HG02970 (cell line): ENCODE results near the gene SLC20A1.
A peak's percentile ranks its signal among the peaks of the same experiment; 100 is the strongest.

Experiments used
- ATAC-seq: cut with Tn5 transposase; IDR thresholded peaks from one replicate; pipeline ENCODE4 v1.9.1; 2021; ENCODE audit warnings: mild to moderate bottlenecking, moderate library complexity, moderate number of reproducible peaks; ENCODE audit not compliant: unreplicated experiment, low FRiP score

Gene SLC20A1

DNA sequence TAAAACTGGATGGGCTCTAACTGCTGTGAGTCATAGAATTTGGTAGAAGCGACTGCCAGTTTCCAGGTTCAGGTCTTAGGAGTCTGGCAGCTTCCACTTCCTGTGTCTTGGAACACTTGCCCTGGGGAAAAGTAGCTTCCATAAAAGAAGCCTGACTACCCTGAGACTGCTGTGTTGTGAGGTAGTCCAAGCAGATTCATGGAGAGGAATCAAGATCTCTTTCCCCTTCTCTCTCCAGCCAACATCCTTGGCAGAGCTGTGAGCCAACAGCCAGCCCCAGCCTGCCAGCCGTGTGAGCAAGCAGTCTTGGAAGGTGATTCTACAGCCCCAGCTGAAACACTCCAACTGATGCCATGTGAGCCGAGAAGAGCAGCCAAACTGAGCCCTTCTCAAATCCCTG, 33.7 kb downstream of the SLC20A1 start:
- no peak for ATAC-seq

- ATAC-seq: no peak
Measured at GRCh38 chr2:112680666-112681101, 34.9 kb downstream of the SLC20A1 start.

GRCh38 chr2:112682101-112682500, 36.4 kb downstream of the SLC20A1 start:
- ATAC-seq: no peak

- no peak for ATAC-seq
Measured at GRCh38 chr2:112683550-112684414, 38.0 kb downstream of the SLC20A1 start.

DNA sequence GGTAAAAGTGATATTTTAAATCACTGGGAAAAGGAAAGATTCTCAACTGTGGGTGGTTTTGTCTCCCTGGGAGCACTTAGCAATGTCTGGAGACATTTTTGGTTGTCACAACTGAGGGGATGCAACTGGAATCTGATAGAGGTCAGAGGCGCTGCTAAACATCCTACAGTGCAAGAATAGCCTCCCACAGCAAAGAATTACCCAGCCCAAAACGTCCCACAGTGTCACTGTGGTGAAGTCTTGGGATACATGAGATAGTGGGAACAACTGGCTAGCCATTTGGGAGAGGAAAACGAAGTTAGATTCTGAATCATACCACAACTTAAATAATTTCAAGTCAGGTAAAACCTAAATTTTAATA, 38.7 kb downstream of the SLC20A1 start:
- ATAC-seq: no peak

DNA sequence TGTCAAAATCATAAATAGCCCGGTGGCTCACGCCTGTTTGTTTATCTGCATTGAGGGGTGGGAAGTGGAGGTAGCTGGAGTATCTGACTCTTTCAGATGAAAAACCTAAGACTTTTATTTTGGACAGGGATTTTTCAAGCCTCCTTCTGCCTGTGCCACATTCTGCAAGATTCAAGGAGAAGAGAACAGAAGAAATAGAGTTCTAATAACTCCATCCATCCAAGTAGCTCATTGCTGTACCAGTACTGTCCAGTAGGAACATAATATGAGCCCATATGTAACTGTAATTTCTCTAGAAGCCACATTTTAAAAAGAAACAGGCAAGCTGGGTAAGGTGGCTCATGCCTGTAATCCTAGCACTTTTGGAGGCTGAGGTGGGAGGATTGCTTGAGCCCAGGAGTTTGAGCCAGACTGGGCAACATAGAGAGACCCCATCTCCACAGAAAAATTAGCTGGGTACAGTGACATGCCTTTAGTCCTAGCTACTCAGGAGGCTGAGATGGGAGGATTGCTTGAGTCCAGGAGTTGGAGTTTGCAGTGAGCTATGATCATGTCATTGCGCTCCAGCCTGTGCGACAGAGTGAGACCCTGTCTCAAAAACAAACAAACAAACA, 39.6 kb downstream of the SLC20A1 start:
- ATAC-seq: no peak

DNA sequence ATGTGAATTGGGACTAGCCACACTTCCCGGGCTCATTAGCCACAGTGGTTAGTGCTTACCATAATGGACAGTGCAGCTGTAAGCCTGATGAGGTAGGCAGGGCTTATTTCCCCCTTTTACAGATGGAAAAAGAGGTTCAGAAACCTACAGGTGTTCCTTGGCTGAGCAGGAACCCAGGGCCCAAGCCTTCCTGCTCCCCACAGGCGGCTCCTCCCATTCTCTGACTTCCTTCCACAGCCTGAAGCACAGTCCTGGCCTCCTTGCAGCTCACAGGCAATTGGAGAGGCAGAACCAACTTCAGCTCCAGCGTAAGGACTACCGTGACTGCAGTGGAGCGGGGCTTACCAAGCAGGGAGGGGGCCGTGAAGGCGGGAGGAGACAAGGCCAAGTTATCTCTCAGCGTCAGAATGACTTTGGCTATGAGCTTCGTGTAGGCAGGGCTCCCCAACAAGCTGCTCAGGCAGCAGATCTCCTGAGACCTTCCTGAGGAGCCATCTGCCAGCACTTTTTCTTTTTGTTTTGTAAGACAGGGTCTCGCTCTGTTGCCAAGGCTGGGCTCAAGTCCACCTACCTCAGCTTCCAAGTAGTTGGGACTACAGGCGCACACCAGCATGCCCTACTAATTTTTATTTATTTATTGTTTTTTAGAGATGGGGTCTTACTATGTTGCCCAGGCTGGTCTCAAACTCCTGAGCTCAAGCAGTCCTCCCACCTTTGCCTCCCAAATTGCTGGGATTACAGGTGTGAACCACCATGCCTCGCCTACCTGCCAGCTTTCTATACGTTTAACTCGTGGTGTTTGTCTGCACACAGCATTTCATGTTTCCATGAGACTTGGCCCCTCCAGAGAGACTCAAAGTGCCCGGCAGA, 40.8 kb downstream of the SLC20A1 start:
- no peak for ATAC-seq

DNA sequence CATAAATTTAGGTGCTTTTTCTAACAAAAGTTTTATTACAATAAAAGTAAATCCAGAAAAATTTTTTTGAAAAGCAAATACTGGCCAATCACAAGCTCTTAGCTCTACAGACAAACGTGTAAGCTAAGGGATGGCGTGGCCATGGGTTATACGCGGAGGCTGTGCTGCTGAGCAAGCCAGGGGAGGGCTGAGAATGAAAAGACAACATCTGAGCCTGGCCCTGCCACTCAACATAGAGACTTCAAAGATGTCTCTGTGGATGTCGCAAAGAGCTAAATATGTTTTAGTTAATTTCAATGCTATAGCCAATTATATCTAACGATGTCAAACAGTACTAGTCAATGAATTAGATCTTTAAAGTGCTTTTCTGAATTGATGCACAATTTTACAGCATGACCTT, 41.8 kb downstream of the SLC20A1 start:
- ATAC-seq: no peak

GRCh38 chr2:112688086-112688880, 42.5 kb downstream of the SLC20A1 start:
- no peak for ATAC-seq

GRCh38 chr2:112690853-112691401, 45.2 kb downstream of the SLC20A1 start:
- ATAC-seq: no peak

- ATAC-seq: no peak
Measured at GRCh38 chr2:112691881-112692281, 46.1 kb downstream of the SLC20A1 start.

GRCh38 chr2:112692495-112692911, 46.8 kb downstream of the SLC20A1 start:
- ATAC-seq: peak; percentile 66

DNA sequence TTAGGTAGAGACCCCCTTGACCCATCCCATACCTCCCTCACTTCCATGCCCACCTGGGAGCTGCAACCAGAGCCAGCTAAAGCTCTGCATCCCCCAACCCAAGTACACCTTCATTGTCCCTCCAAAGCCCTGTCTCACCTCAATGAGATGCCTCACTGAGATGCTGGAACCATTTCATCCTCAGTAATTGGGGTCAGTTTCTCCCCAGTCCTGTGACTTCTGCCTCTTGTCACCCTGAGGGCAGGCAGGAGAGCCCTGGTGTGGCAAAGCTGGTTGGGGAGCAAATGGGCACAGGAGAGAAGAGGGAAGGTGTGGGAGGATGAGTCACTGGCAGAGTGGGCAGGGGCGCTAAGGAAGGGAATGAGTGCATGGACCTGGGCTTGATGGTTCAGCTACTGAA, 47.2 kb downstream of the SLC20A1 start:
- no peak for ATAC-seq

GRCh38 chr2:112693596-112693995, 47.9 kb downstream of the SLC20A1 start:
- ATAC-seq: no peak

- ATAC-seq: no peak
Measured at GRCh38 chr2:112694182-112694581, 48.4 kb downstream of the SLC20A1 start.

GRCh38 chr2:112698834-112699515, 53.2 kb downstream of the SLC20A1 start:
- ATAC-seq: no peak

DNA sequence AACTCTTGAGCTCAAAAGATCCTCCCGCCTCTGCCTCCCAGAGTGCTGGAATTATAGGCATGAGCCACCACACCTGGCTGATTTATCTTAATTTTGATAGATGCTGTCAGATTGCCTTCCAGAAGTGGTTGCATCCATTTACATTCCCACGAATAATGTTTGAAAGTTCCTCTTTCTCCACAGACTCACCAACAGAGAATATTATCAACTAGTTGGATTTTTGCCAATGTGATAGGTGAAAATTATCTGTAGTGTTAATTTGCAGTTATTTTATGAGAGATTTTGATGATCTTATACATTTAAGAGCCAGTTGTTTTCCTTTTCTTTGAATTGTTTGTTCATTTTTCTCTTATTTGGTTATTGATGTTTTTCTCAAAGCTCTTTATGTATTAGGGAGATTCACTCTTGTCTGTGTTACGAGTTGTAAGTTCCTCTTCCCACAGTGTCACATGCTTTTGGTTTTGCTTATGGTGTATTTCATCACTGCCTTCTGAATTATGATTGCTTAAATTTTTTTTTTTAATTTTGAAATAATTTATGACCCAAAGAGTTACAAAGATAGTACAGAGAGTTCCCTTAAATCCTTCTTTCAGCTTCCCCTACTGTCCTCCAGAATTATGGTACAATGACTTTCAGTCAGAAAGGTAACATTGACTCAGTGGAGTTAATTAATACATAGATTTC, 54.4 kb downstream of the SLC20A1 start:
- no peak for ATAC-seq

- no peak for ATAC-seq
Measured at GRCh38 chr2:112701052-112701451, 55.3 kb downstream of the SLC20A1 start.

GRCh38 chr2:112703684-112704083, 57.9 kb downstream of the SLC20A1 start:
- ATAC-seq: no peak
